ENCODE results near the gene ANKRD2. TPM values are rescaled to one million over a fixed set of nuclear protein-coding genes. Genes with fewer than 3 reads are reported as not detected.

The ANKRD2 gene
- total RNA-seq, 1 donor from 2014 or later = 2.3 TPM

Other genes with a start within 250 kb of the ANKRD2 start
- 18.6 TPM for gene FRAT2, start 238.1 kb upstream of the ANKRD2 start, total RNA-seq
- gene RRP12, start 171.4 kb upstream of the ANKRD2 start, total RNA-seq = 20.9 TPM
- gene PGAM1, start 146.6 kb upstream of the ANKRD2 start, total RNA-seq = 270 TPM
- gene EXOSC1, start 126.8 kb upstream of the ANKRD2 start, total RNA-seq = 33.8 TPM
- gene ZDHHC16, start 126.6 kb upstream of the ANKRD2 start, total RNA-seq = 37.4 TPM
- 48.1 TPM for gene MMS19, start 74.4 kb upstream of the ANKRD2 start, total RNA-seq
- 13.8 TPM for gene UBTD1, start 73.9 kb upstream of the ANKRD2 start, total RNA-seq
- 13.3 TPM for gene HOGA1, start 11.6 kb downstream of the ANKRD2 start, total RNA-seq
- 1.0 TPM for gene C10orf62, start 16.9 kb downstream of the ANKRD2 start, total RNA-seq
- 6.9 TPM for gene MORN4, start 60.7 kb downstream of the ANKRD2 start, total RNA-seq
- 22.3 TPM for gene PI4K2A, start 67.9 kb downstream of the ANKRD2 start, total RNA-seq
- gene AVPI1, start 114.5 kb downstream of the ANKRD2 start, total RNA-seq = 20.1 TPM
- gene MARVELD1, start 141.0 kb downstream of the ANKRD2 start, total RNA-seq = 37.8 TPM
- 49.8 TPM for gene ZFYVE27, start 164.3 kb downstream of the ANKRD2 start, total RNA-seq
- gene SFRP5, start 199.2 kb downstream of the ANKRD2 start, total RNA-seq = 584 TPM

Data from mucosa of gallbladder (tissue), 1 donor.